Hepatocyte (in vitro differentiated cells): ENCODE measurements around the gene CLCN7. TPM values are rescaled to one million over a fixed set of nuclear protein-coding genes. Genes with fewer than 3 reads are reported as not detected.

Experiments
- DNase-seq: peaks from one replicate; pipeline ENCODE4 v3.0.0-alpha.2; 2016; ENCODE audit warnings: low spot score
- H2AFZ ChIP-seq: fragments of 200-600 bp; sonication (generic); 2 replicates; pipeline ENCODE4 v1.6.0; 2016; ENCODE audit warnings: antibody characterized with exemption, mild to moderate bottlenecking
- H3K27ac ChIP-seq: fragments of 200-600 bp; sonication (generic); 2 replicates; pipeline ENCODE4 v1.5.1; 2016; ENCODE audit warnings: mild to moderate bottlenecking
- H3K27me3 ChIP-seq: fragments of 200-600 bp; sonication (generic); 2 replicates; pipeline ENCODE4 v1.6.1; 2016
- H3K36me3 ChIP-seq: fragments of 200-600 bp; sonication (generic); replicated peaks from 2 replicates; pipeline ENCODE4 v1.5.1; 2016; ENCODE audit warnings: low read depth; ENCODE audit not compliant: insufficient read depth
- H3K4me1 ChIP-seq: fragments of 200-600 bp; sonication (generic); 2 replicates; pipeline ENCODE4 v1.5.1; 2016; ENCODE audit warnings: mild to moderate bottlenecking, moderate library complexity; ENCODE audit not compliant: insufficient read depth
- H3K4me2 ChIP-seq: fragments of 200-600 bp; sonication (generic); 2 replicates; pipeline ENCODE4 v1.6.0; 2016
- H3K4me3 ChIP-seq: fragments of 200-600 bp; sonication (generic); 2 replicates; pipeline ENCODE4 v1.5.1; 2016; ENCODE audit warnings: mild to moderate bottlenecking
- H3K79me2 ChIP-seq: fragments of 200-600 bp; sonication (generic); 2 replicates; pipeline ENCODE4 v1.6.0; 2017; ENCODE audit warnings: mild to moderate bottlenecking
- H3K9me2 ChIP-seq: fragments of 200-600 bp; sonication (generic); replicated peaks from 2 replicates; pipeline ENCODE4 v1.6.0; 2017; ENCODE audit warnings: mild to moderate bottlenecking; ENCODE audit not compliant: insufficient read depth
- H3K9me3 ChIP-seq: fragments of 200-600 bp; sonication (generic); 2 replicates; pipeline ENCODE4 v1.5.1; 2016; ENCODE audit warnings: low read depth, mild to moderate bottlenecking
- H4K20me1 ChIP-seq: fragments of 200-600 bp; sonication (generic); 2 replicates; pipeline ENCODE4 v1.6.0; 2016; ENCODE audit warnings: mild to moderate bottlenecking; ENCODE audit not compliant: insufficient read depth, poor library complexity, severe bottlenecking
- CTCF ChIP-seq: fragments of 200-600 bp; sonication (generic); IDR thresholded peaks from 2 replicates; pipeline ENCODE4 v1.5.1; 2016; ENCODE audit warnings: antibody characterized with exemption, mild to moderate bottlenecking; ENCODE audit not compliant: poor library complexity
- EZH2 ChIP-seq: fragments of 200-600 bp; sonication (generic); IDR thresholded peaks from 2 replicates; pipeline ENCODE4 v1.6.1; 2016; ENCODE audit warnings: antibody characterized with exemption, mild to moderate bottlenecking, borderline replicate concordance
- EZH2phosphoT487 ChIP-seq: fragments of 200-600 bp; sonication (generic); IDR thresholded peaks from one replicate; pipeline ENCODE4 v1.6.1; 2018; ENCODE audit warnings: antibody characterized with exemption, mild to moderate bottlenecking, low read depth, moderate library complexity; ENCODE audit not compliant: unreplicated experiment, severe bottlenecking
- WGBS: methylation state at CpG from one replicate; pipeline ENCODE4 v1.1.6; 2016; ENCODE audit warnings: low lambda C conversion rate; ENCODE audit errors: missing lambda C conversion rate; 5-methylcytosine and 5-hydroxymethylcytosine counted together
- polyA plus RNA-seq: library from polyadenylated mRNA; unstranded; fragments of >200 nt; fragmentation: Nextera tagmentation; extraction: Ambion mirVana; gene quantifications from 2 replicates; pipeline ENCODE4 v1.2.1, GENCODE V29; 2016
- total RNA-seq: library from RNA; depleted of rRNA; stranded (reverse); fragments of >200 nt; gene quantifications from 2 replicates; pipeline ENCODE4 v1.2.3, GENCODE V29; 2014

Gene CLCN7
- total and polyA plus RNA-seq, 2 experiments from 2014 or later, result 56.3 to 107 TPM

DNA sequence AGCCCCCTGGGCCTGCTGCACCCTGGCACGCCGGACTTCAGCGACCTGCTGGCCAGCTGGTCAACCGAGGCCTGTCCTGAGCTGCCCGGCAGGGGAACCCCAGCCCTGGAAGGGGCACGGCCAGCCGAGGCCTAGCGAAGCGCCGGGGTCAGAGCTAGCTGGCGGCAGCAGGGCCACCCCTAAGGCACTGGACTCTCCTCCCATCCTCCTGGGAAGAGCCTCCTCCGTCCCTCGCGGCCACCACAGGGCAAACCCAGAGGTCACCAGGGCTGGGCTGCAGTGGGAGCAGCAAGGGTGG is 41.6 kb downstream of the CLCN7 start:
- H3K36me3 ChIP-seq, result no peaks in the 10 kb centered on the region
- TF ChIP-seq CTCF, result no peak
- no peak overlapping the region for H3K4me2 ChIP-seq
- H3K4me1 ChIP-seq, result peaks cover 13% of the 10 kb centered on the region
- H3K27me3 ChIP-seq, result no peaks in the 10 kb centered on the region
- DNase-seq, result no peak
- no peaks in the 10 kb centered on the region for H3K9me2 ChIP-seq
- H4K20me1 ChIP-seq, result no peaks in the 10 kb centered on the region
- no peak overlapping the region for H3K4me3 ChIP-seq
- no peak overlapping the region for H2AFZ ChIP-seq
- no peaks in the 10 kb centered on the region for H3K9me3 ChIP-seq
- WGBS, result 97% methylated on average over 14 of the region's 14 CpGs
- no peak overlapping the region for H3K27ac ChIP-seq
- no peaks in the 10 kb centered on the region for H3K79me2 ChIP-seq

- Histone ChIP-seq H3K9me2 (no peaks in the 10 kb centered on the region), H3K36me3 (no peaks in the 10 kb centered on the region), H3K4me3 (no peak overlapping the region), H2AFZ (no peak overlapping the region), H3K27ac (no peak overlapping the region), H3K4me2 (no peak overlapping the region), H3K9me3 (no peaks in the 10 kb centered on the region), H3K4me1 (peaks cover 13% of the 10 kb centered on the region), H3K79me2 (no peaks in the 10 kb centered on the region), H3K27me3 (no peaks in the 10 kb centered on the region), H4K20me1 (no peaks in the 10 kb centered on the region)
- WGBS, result 94% methylated on average over 42 of the region's 63 CpGs
- no peak for DNase-seq
- TF ChIP-seq EZH2 (no peak), EZH2phosphoT487 (no peak), CTCF (no peak)
Observed at GRCh38 chr16:1432388-1433262, 42.2 kb downstream of the CLCN7 start.

- WGBS, result 90% methylated on average over 16 of the region's 20 CpGs
- Histone ChIP-seq H3K4me3 (no peak overlapping the region), H2AFZ (no peak overlapping the region), H3K36me3 (no peaks in the 10 kb centered on the region), H3K4me1 (peaks cover 13% of the 10 kb centered on the region), H3K4me2 (peak overlapping the region; percentile 65), H3K27ac (no peak overlapping the region), H3K9me2 (no peaks in the 10 kb centered on the region), H3K9me3 (no peaks in the 10 kb centered on the region), H4K20me1 (no peaks in the 10 kb centered on the region), H3K27me3 (no peaks in the 10 kb centered on the region), H3K79me2 (no peaks in the 10 kb centered on the region)
- DNase-seq, result no peak
- TF ChIP-seq EZH2, result no peak
- TF ChIP-seq EZH2phosphoT487, result no peak
- no peak for TF ChIP-seq CTCF
Observed at GRCh38 chr16:1431497-1432270, 43.1 kb downstream of the CLCN7 start.
